SK-N-SH treated with all-trans-retinoic acid at 6 μM for 48 hours (cell line): ENCODE data around the gene FHIT.

Source experiments
- ARNTL ChIP-seq: fragments of 450-650 bp; formaldehyde crosslinking; IDR thresholded peaks from 2 replicates; pipeline ENCODE4 v1.5.0; 2020; ENCODE audit warnings: low read depth, mild to moderate bottlenecking, moderate library complexity, borderline replicate concordance
- ESRRG ChIP-seq: fragments of 250-450 bp; sonication (Bioruptor Pico); IDR thresholded peaks from 2 replicates; pipeline ENCODE4 v1.6.1; 2021; ENCODE audit warnings: mild to moderate bottlenecking
- ISL1 ChIP-seq: fragments of 250-450 bp; sonication (Bioruptor Pico); IDR thresholded peaks from 2 replicates; pipeline ENCODE4 v2.1.2; 2022; ENCODE audit warnings: mild to moderate bottlenecking, moderate library complexity
- PATZ1 ChIP-seq: fragments of 250-450 bp; sonication (Bioruptor Pico); IDR thresholded peaks from 2 replicates; pipeline ENCODE4 v1.8.0; 2020; ENCODE audit warnings: mild to moderate bottlenecking, moderate library complexity, borderline replicate concordance
- ZNF565 ChIP-seq: fragments of 450-650 bp; formaldehyde crosslinking; conservative IDR thresholded peaks from 2 replicates; pipeline ENCODE4 v1.5.0; 2020; ENCODE audit warnings: low read depth, mild to moderate bottlenecking, moderate library complexity

DNA sequence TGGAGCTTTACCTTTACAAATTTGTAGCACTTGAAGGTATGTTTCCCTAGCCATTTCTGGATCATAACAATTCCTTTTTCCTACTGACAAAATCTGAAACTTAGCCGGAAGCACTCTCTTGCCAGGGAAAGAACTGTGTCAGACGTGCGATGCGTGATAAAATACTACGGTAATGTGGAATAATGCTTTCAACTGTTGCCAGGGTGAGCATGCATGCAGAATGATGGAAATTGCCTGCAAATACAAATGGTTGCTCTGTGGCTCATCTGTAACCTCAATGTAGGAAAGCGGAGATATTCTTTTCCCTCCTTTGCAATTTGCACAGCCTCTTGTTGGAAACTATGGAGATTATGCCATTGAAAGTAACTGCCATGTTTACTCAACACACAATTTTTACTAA lies 1464.9 kb downstream of the FHIT start:
- no peak for TF ChIP-seq ZNF565
- no peak for TF ChIP-seq PATZ1 (CRISPR knock-in tag)
- TF ChIP-seq ARNTL: no peak
- no peak for TF ChIP-seq ESRRG (CRISPR knock-in tag)
- no peak for TF ChIP-seq ISL1 (CRISPR knock-in tag)
